ENCODE measurements around the gene CDY1B. TPM values are rescaled to one million over a fixed set of nuclear protein-coding genes. Genes with fewer than 3 reads are reported as not detected.
"Not testable (repeated sequence)": the region's sequence is repeated elsewhere in the genome, so short reads cannot be mapped to it uniquely, and the experiment has no call there.

Gene CDY1B, protein sequence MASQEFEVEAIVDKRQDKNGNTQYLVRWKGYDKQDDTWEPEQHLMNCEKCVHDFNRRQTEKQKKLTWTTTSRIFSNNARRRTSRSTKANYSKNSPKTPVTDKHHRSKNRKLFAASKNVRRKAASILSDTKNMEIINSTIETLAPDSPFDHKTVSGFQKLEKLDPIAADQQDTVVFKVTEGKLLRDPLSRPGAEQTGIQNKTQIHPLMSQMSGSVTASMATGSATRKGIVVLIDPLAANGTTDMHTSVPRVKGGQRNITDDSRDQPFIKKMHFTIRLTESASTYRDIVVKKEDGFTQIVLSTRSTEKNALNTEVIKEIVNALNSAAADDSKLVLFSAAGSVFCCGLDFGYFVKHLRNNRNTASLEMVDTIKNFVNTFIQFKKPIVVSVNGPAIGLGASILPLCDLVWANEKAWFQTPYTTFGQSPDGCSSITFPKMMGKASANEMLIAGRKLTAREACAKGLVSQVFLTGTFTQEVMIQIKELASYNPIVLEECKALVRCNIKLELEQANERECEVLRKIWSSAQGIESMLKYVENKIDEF
- not detected for total RNA-seq
- long read RNA-seq: 0 reads

DNA sequence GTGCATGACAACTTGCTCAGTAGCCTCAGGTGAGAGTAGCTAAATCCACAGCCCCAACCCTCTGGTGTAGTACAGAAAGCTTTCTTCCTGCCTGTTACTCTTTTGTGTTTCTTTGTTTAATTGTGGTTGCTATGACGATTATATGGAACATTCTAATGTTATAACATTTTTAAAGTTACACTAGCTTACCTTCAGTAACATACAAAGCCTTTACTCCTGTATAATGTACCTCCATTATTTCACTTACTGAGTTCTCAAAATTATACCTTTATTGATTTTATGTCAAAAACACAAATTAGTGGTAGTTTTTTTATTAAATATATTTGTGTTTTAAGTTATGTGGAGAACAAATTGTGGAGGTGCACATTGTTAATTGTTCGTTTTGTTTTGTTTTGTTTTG is at the start of gene CDY1B:
CDY1B (minus strand) TSS at position 101 of the 400 bp plus-strand sequence. CDS start 331 bp downstream, outside the sequence.
- H3K4me3 ChIP-seq; H3K36me3 ChIP-seq; H3K4me1 ChIP-seq; H3K27me3 ChIP-seq; intact Hi-C loops (cut with DNase I); DNase-seq; H3K9me3 ChIP-seq; ATAC-seq; H3K27ac ChIP-seq: not testable (repeated sequence)
- no CpG with 5 or more reads among the region's 2 CpGs for WGBS (ENCODE audit: insufficient coverage, low coverage, low lambda C conversion rate, missing lambda C conversion rate)

DNA sequence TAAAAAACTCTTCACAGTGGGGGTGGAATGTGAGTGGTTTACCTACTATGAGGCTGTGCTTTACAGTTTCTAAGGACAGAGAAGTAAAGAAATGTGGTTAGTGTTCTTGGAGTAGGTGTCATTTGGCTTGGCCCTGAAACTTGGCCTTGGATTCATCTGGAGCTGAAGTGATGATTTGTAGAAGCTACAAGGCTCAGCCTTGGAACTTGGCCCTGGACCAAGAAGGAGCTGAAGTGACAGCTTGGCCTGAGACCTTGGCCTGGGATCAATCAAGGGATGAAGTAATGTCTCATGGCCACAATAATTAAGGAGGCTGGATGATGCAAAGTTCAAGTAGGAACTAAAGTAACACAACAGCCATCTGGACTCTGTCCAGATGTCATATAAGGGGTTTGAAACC is 1.7 kb upstream of the CDY1B start:
- H3K27me3 ChIP-seq; intact Hi-C loops (cut with DNase I); H3K27ac ChIP-seq; H3K36me3 ChIP-seq; DNase-seq; H3K4me3 ChIP-seq; H3K4me1 ChIP-seq; H3K9me3 ChIP-seq; ATAC-seq: not testable (repeated sequence)

DNA sequence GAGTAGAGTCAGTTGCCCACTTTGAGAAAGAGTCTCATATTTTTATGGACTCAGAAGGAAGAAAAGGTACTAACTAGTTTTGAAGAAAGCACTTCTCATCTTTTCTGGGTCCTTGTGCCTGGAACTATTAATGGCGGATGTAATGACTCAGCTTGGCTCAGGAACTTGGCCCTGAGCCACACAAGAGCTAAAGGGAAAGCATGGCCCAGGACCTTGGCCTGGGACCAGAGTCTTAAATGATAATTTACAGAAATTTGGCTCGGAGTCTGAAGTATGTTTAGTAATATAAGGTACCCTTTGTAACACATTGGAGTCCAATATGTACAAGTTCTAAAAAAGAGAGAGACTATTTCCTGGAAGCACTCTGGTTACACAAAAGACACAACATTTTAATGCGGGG is 4.6 kb downstream of the CDY1B start:
- ATAC-seq: peak in 1 of 4 donors; percentile 44
- H3K36me3 ChIP-seq; H3K27me3 ChIP-seq; DNase-seq; H3K27ac ChIP-seq; H3K9me3 ChIP-seq; H3K4me3 ChIP-seq; H3K4me1 ChIP-seq; intact Hi-C loops (cut with DNase I): not testable (repeated sequence)
- WGBS (ENCODE audit: insufficient coverage, low coverage, low lambda C conversion rate, missing lambda C conversion rate): no CpG with 5 or more reads among the region's 3 CpGs

DNA sequence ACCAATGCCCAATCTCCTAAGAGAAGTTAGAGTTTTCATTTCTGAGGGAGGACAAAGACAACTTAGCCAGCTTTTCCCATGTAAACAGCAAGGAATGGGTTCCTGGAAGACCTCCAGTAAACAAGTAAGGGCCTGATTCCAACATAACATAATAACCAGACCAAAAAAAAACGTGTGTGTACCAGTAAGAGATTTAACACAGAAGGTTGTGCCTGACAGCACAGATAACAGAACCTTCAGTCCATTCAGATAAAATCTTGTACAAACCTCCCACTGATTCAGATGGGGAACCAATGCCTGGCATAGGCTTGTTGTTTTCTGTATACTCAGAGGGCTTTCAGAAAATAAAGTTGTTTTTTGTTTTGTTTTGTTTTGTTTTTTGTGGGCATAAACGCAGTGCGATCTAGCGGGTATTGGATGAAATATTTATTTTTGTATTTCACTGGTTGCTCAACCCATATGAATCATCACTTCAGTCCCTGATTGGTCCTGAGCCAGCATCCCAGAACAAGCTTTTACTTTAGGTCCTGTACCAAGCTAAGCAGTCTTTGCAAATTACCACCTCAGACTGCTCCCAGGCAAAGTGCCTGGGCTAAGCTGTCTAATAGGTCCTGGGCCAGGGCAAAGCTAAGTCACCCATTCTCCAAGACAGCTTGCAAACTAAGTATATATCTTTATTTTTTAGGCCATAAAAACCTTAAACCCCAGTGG is 8.7 kb downstream of the CDY1B start:
- DNase-seq; H3K36me3 ChIP-seq; H3K9me3 ChIP-seq; H3K4me1 ChIP-seq; intact Hi-C loops (cut with DNase I); H3K27ac ChIP-seq; H3K27me3 ChIP-seq; H3K4me3 ChIP-seq: not testable (repeated sequence)
- peak in 1 of 4 donors; percentile 41 for ATAC-seq
- no CpG with 5 or more reads among the region's 4 CpGs for WGBS (ENCODE audit: insufficient coverage, low coverage, low lambda C conversion rate, missing lambda C conversion rate)

DNA sequence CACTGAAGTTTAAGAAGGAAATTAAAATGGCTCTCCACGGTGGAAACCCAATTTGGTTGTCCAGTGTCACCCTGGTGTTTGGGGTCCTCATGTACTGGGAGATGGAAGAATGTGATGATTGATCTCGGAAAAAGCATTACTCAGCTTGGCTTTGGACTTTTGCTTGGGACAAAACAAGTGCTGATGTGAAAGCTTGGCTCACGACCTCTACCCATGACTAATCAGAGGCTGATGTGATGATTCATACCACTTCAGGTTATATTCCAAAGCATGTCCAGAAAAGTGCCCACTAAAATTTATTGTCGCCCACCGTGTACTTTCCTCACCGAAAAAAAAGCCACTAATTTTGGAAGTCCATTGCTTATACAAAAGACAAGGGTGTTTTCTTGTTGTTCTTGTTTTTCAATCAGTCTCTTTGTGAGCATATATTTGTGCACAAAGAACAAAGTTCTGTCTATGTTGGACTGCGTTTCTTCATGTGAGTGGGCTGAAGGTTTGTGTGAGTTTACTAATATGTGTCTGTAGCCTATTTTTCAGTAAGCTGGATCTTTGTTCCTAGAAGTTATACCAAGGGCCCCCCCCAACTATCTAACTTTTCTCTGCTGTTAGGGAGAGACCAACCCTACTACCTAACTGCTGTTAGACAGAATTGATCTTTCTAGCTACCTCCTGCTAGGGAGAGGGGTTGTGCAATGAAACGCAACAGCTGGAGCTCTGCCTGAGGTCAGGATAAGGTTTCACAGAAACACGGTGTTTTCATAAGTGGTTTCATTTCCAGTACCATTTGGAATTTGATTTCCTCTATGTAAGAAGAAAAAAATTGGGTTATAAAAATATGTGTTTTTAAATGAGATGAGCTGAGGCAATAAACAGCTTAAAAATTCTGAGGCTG is 21.4 kb downstream of the CDY1B start:
- H3K27ac ChIP-seq; H3K36me3 ChIP-seq; DNase-seq; H3K4me1 ChIP-seq; H3K9me3 ChIP-seq; intact Hi-C loops (cut with DNase I); H3K4me3 ChIP-seq; H3K27me3 ChIP-seq: not testable (repeated sequence)
- ATAC-seq: peak in 1 of 4 donors; percentile 97
- no CpG with 5 or more reads among the region's 9 CpGs for WGBS (ENCODE audit: insufficient coverage, low coverage, low lambda C conversion rate, missing lambda C conversion rate)
